Measurements from ENCODE around the gene TMEM178A.
"Not testable (repeated sequence)": the region's sequence is repeated elsewhere in the genome, so short reads cannot be mapped to it uniquely, and the experiment has no call there.

Gene TMEM178A

DNA sequence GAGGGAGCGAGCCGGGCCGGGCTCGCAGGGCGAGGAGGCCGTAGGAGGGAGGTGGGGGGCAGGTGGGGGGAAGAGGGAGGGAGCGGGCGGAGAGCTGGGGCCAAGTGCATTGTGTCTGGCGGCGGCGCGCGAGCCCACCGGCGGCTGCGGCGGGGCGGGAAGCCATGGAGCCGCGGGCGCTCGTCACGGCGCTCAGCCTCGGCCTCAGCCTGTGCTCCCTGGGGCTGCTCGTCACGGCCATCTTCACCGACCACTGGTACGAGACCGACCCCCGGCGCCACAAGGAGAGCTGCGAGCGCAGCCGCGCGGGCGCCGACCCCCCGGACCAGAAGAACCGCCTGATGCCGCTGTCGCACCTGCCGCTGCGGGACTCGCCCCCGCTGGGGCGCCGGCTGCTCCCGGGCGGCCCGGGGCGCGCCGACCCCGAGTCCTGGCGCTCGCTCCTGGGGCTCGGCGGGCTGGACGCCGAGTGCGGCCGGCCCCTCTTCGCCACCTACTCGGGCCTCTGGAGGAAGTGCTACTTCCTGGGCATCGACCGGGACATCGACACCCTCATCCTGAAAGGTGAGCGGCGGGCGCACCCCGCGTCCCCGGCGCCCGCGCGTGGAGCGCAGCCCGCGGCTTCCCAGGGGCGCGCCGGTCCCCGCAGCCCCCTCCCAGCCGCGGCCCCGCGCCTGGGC, at the start of gene TMEM178A:
Gene TMEM178A (plus strand): TSS at position 107 of the 680 bp plus-strand sequence. CDS start 58 bp downstream, at position 165.
- no peak for DNase-seq

GRCh38 chr2:39618236-39618635, 47.5 kb upstream of the TMEM178A start:
- DNase-seq, result no peak

DNA sequence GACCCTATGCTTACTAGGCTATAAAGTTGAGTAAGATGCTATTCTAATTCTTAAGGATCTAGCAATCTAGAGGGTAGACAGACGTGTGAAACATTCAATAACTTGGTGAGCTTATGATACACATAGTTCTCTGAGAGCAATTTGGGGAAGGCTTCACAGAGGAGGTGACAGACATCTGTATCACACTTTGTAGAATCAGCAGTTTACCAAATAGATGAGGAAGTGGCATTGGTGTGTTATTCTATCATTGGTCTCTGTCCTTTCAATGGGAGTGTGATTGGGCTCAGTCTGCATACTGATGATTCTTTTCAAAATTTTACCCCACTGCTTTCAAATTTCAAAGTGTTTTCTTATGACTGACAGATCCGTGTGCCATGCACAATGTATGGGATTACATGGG, 47.0 kb upstream of the TMEM178A start:
- no peak for DNase-seq

GRCh38 chr2:39620067-39620466, 45.6 kb upstream of the TMEM178A start:
- no peak for DNase-seq

GRCh38 chr2:39621596-39621995, 44.1 kb upstream of the TMEM178A start:
- DNase-seq, result no peak

- no peak for DNase-seq
Measured at GRCh38 chr2:39622860-39623259, 42.9 kb upstream of the TMEM178A start.

GRCh38 chr2:39623917-39624316, 41.8 kb upstream of the TMEM178A start:
- DNase-seq, result no peak

- no peak for DNase-seq
Measured at GRCh38 chr2:39625193-39625926, 40.4 kb upstream of the TMEM178A start.

DNA sequence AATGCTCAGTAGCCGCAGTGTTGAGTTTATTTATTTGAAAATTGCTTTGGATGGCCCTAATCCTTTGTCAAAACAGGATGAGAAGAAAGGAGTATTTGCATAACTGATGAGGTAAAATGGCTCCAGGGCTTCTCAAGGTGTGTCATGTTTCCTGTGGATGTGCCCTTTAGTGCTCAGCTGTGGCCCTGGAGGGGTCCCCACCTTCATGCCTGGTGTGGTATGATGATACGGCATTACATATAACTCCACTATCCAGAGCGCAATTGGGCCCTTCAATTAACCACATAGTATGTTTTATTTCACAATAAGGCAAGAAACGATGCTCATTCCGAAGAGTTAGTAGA, 39.8 kb upstream of the TMEM178A start:
- DNase-seq, result no peak

- DNase-seq, result not testable (repeated sequence)
Measured at GRCh38 chr2:39628346-39628745, 37.4 kb upstream of the TMEM178A start.

DNA sequence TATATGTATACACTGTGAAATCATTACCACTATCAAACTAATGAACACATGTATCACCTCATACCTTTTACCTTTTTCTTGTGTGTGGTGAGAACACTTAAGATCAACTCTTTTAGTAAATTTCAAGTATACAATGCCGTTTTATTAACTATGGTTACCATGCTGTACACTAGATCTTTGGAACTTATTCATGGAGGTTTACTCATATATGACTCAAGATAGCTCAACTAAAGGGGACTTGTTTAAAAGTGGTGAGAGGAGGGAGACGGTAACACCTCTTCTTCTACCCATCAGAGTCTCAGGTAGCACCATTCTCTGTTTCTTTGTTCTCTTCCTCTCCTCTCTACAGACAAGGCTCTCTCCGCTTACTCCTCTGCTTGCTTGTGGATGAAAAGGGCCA, 36.1 kb upstream of the TMEM178A start:
- no peak for DNase-seq

- no peak for DNase-seq
Measured at GRCh38 chr2:39631256-39631655, 34.5 kb upstream of the TMEM178A start.

GRCh38 chr2:39631718-39632117, 34.0 kb upstream of the TMEM178A start:
- DNase-seq, result no peak

- no peak for DNase-seq
Measured at GRCh38 chr2:39632876-39633275, 32.8 kb upstream of the TMEM178A start.

DNA sequence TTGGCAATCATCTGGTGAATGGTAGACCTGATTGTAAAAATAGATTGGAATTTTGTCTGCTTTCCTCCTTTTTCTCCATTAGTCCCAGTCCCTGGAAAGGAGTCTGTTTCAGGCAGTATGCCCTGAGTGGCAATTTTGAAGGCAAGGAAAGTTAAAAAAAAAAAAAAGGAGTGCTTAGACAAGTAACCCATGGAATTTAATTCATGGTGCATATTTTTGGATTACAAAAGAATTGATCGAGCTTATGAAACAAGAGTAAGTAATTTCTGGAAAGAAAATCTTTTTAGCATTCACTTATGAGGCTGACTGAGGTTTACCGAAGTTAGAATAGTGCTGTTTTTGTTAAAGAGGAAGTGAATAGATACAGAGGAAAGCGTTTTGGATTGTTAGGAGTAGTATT, 29.4 kb upstream of the TMEM178A start:
- no peak for DNase-seq

DNA sequence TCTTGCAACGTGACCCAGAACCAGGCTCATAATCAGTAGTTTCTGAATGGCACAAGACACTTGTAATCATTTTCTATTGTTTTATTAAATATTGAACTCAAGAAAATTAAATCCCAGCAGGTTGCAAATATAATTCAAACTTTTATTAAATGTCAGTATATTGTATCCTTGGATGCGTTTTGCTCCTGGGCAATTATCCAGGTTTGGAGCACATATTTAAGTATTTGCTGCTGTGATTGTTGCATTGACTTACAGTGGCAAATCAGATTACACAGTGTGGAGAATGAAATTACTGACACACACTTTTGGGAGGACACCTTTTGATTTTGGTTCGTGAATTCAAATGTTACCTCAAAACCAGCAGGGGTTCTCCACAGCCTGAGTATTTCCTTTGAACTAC, 27.1 kb upstream of the TMEM178A start:
- no peak for DNase-seq

DNA sequence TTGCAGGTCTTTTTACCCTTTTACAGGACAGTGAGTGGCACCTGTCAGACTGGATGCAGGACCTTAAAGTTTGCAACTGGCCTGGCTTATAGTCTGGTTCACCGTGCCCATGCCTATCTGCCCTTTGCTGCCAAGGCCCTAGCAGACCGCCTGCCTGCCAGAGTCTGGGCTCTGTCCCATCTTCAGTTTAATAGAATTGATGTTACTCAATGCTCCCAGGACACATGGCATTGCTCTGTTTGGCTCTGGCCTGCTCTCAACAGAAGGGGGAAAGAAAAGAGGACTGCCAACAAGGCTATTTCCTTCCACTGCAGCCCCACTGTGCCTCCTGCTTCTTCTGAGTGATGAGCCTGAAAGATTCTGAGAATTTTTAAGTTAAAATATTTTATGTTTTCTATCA, 25.6 kb upstream of the TMEM178A start:
- no peak for DNase-seq

GRCh38 chr2:39640681-39641080, 25.0 kb upstream of the TMEM178A start:
- DNase-seq, result no peak

GRCh38 chr2:39641635-39642034, 24.1 kb upstream of the TMEM178A start:
- no peak for DNase-seq

- DNase-seq, result no peak
Measured at GRCh38 chr2:39642051-39642718, 23.5 kb upstream of the TMEM178A start.

- DNase-seq, result no peak
Measured at GRCh38 chr2:39645826-39646225, 19.9 kb upstream of the TMEM178A start.

- DNase-seq, result no peak
Measured at GRCh38 chr2:39646267-39646666, 19.4 kb upstream of the TMEM178A start.

DNA sequence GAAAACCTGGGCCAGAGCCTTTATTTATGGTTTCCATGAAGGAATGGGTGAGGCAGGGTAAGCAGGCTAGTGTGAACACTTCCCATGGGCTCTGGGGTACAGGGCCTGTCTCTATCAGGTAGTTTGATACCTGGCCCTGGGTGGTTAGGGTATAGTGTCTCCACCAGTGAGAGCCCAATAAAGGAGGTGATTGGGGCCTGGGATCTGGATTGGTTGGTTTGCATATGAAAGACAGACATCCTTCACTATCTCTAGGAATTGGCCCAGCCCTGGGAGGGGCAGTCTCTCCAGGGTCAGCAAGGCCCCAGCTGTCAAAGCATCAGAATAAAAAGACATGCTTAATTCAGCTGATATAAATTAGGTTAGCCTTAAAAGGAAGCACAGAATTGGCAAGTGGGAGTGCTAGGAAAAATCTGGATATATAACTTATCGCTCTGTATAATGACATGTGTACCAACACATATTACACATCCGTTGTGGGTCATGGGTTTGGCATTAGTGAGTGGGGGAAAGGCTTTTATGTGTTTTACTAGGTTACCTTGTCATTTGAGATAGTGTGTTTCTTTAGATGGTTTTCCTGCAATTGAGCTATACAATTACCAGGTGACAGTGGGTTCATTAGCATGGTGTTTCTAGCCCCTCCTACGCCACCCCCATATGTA, 18.5 kb upstream of the TMEM178A start:
- DNase-seq, result no peak

GRCh38 chr2:39648580-39648979, 17.1 kb upstream of the TMEM178A start:
- DNase-seq, result no peak

Data from stimulated activated CD4-positive, alpha-beta T cell treated with anti-CD3 and anti-CD28 coated beads, Interleukin-2, amount 100 ng/mL, for 48 hours (primary cell).